Mesodermal cell (in vitro differentiated cells): Measurements from ENCODE around the gene ATF3.

Experiments
- H3K27ac ChIP-seq: 2 replicates; pipeline ENCODE4 v1.7.0; 2013; ENCODE audit warnings: mild to moderate bottlenecking, low read depth, low read length, moderate library complexity; ENCODE audit not compliant: severe bottlenecking
- H3K36me3 ChIP-seq: 2 replicates; pipeline ENCODE4 v1.7.1; 2013; ENCODE audit warnings: mild to moderate bottlenecking, low read length, moderate library complexity; ENCODE audit not compliant: control insufficient read depth, insufficient read depth
- H3K4me1 ChIP-seq: one replicate; pipeline ENCODE4 v1.7.1; 2013; ENCODE audit warnings: mild to moderate bottlenecking, low read length; ENCODE audit not compliant: insufficient read depth, control insufficient read depth, poor library complexity, severe bottlenecking
- H3K4me3 ChIP-seq: 2 replicates; pipeline ENCODE4 v1.7.0; 2013; ENCODE audit warnings: low read length, control low read depth, mild to moderate bottlenecking; ENCODE audit not compliant: insufficient read depth, poor library complexity, severe bottlenecking; ENCODE audit errors: extremely low read depth
- H3K9me3 ChIP-seq: 2 replicates; pipeline ENCODE4 v1.7.1; 2013; ENCODE audit warnings: mild to moderate bottlenecking, low read length, moderate library complexity; ENCODE audit not compliant: control insufficient read depth
- WGBS, 2 experiments: methylation state at CpG; one replicate each; pipeline ENCODE4 v1.1.5; 2013; ENCODE audit warnings: missing lambda C conversion rate in 2 of 2; ENCODE audit not compliant: insufficient coverage in 2 of 2; 5-methylcytosine and 5-hydroxymethylcytosine counted together

The ATF3 gene

DNA sequence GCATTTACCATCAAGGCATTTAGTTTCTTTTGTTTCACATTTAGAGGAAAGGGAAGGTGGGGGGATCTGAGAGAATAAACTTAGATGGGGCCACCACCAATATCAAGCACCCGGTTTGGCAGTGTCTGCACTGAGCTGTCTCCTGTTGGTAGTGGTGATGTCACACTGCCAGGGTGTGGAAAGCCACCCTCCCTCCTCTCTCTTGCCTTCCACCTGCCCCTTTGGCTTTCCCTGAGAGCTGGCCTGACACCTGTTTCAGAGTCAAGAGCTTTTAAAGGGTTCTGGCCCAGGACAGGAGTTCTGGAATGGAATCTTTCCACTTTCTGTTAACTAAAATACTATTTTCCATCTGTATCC lies 13.4 kb downstream of the ATF3 start:
- H3K4me3 ChIP-seq, result no peak overlapping the region
- no peaks in the 10 kb centered on the region for H3K4me1 ChIP-seq
- 75% methylated on average over 1 of the region's 1 CpG; no CpG with 5 or more reads in 1 of the 2 experiments for WGBS, 2 experiments
- peaks cover 55% of the 10 kb centered on the region for H3K36me3 ChIP-seq
- H3K27ac ChIP-seq, result no peak overlapping the region
- no peaks in the 10 kb centered on the region for H3K9me3 ChIP-seq

DNA sequence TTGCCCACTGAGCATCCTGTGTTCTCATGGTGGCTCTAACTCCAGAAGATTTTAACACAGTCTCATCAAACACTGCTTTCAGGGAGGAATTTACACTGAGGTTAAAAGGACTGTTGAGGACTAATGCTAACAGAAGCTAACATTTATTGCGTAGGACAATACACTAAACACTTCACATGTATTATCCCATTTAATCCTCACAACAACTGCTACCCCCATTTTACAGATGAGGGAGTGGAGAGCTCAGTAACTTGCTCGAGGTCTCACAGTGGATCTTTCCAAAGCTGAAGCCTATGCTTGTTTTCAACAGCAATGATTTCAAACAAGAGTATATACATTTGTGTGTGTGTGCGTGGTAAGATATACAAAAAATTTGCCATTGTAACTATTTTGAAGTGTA lies 13.9 kb downstream of the ATF3 start:
- Histone ChIP-seq H3K9me3 (no peaks in the 10 kb centered on the region), H3K36me3 (peaks cover 49% of the 10 kb centered on the region), H3K4me1 (peaks cover 2% of the 10 kb centered on the region), H3K4me3 (no peak overlapping the region), H3K27ac (no peak overlapping the region)
- WGBS, 2 experiments, result 92% methylated on average over 2 of the region's 3 CpGs; no CpG with 5 or more reads in 1 of the 2 experiments

DNA sequence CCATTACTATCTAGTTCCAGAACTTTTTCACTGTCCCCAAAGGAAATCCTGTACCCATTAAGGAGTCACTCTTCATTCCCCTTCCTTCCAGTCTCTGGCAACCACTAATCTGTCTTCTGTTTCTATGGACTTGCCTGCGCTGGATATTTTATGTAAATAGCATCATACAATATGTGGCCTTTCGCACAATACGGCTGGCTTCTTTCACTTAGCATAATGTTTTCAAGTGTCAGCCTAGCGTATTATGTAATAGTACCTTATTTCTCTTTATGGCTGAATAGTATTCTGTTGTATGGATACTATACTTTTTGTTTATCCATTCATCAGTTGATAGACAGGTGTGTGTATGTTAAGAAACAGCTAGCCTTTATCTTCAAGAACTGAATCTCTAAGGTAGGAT lies 14.3 kb downstream of the ATF3 start:
- Histone ChIP-seq H3K9me3 (no peaks in the 10 kb centered on the region), H3K27ac (no peak overlapping the region), H3K4me3 (no peak overlapping the region), H3K4me1 (peaks cover 7% of the 10 kb centered on the region), H3K36me3 (peaks cover 45% of the 10 kb centered on the region)
- 96% methylated on average over 3 of the region's 4 CpGs; no CpG with 5 or more reads in 1 of the 2 experiments for WGBS, 2 experiments

DNA sequence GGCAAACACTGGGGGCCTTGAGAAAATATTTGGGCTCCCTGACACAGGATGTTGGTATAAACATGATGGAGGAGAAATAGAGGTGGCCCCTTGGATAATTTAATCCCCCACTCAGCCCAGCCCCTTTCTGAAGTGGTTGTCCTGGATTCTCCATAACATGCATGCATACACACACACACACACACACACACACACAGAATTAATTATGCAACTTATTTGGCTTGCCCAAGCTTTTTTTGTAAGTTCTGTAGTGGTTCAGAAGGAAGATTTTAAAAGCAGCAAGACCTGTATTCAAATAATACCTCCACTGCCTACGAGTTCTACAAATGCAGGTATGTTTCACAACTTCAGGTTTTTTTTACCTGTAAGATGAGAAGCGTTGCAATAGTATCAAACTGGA lies 15.0 kb downstream of the ATF3 start:
- 83 to 90% methylated on average over 1 of the region's 2 CpGs for WGBS, 2 experiments
- no peaks in the 10 kb centered on the region for H3K9me3 ChIP-seq
- H3K27ac ChIP-seq, result no peak overlapping the region
- peaks cover 38% of the 10 kb centered on the region for H3K36me3 ChIP-seq
- H3K4me3 ChIP-seq, result no peak overlapping the region
- peaks cover 14% of the 10 kb centered on the region for H3K4me1 ChIP-seq

DNA sequence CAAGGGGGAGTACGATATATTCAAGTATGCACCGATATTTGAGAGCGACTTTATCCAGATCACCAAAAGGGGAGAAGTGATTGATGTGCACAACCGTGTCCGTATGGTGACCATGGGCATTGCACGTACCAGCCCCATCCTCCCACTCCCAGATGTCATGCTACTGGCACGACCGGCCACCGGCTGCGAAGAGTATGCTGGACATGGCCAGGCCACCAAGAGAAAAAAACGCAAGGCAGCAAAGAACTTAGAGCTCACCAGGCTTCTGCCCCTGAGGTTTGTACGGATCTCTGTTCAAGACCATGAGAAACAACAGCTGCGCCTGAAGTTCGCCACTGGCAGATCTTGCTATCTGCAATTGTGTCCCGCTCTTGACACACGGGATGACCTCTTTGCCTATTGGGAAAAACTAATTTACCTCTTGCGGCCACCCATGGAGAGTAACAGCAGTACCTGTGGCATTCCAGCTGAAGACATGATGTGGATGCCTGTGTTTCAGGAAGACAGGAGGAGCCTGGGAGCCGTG lies 16.5 kb downstream of the ATF3 start:
- WGBS, 2 experiments, result 93 to 95% methylated on average over 16 to 18 of the region's 18 CpGs
- H3K4me1 ChIP-seq, result peaks cover 22% of the 10 kb centered on the region
- no peaks in the 10 kb centered on the region for H3K9me3 ChIP-seq

DNA sequence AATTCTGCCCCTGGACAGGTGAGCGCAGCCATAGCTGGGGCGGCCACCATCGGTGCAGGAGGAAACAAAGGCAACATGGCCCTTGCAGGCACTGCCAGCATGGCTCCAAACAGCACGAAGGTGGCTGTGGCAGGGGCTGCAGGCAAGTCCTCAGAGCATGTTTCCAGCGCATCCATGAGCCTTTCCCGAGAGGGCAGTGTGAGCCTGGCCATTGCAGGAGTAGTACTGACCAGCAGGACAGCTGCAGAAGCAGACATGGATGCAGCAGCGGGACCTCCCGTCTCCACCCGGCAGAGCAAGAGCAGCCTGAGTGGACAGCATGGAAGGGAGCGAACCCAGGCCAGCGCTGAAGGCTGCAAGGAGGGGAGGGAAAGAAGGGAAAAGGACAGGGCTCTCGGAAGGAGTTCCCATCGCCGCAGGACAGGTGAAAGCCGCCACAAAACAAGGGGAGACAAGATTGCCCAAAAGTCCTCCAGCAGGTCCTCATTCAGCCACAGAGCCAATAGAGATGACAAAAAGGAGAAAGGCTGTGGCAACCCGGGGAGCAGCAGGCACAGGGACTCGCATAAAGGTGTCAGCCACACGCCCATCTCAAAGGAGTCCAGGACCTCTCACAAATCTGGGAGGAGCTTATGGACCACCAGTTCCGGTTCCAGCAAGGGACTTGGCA lies 17.4 kb downstream of the ATF3 start:
- Histone ChIP-seq H3K9me3 (no peaks in the 10 kb centered on the region), H3K27ac (no peak overlapping the region), H3K36me3 (peaks cover 15% of the 10 kb centered on the region), H3K4me3 (no peak overlapping the region), H3K4me1 (peaks cover 25% of the 10 kb centered on the region)
- WGBS, 2 experiments, result 92 to 96% methylated on average over 17 to 18 of the region's 19 CpGs

More for the DNA sequence above, 16.5 kb downstream of the ATF3 start:
- Histone ChIP-seq H3K4me3 (no peak overlapping the region), H3K27ac (no peak overlapping the region), H3K36me3 (peaks cover 24% of the 10 kb centered on the region)

DNA sequence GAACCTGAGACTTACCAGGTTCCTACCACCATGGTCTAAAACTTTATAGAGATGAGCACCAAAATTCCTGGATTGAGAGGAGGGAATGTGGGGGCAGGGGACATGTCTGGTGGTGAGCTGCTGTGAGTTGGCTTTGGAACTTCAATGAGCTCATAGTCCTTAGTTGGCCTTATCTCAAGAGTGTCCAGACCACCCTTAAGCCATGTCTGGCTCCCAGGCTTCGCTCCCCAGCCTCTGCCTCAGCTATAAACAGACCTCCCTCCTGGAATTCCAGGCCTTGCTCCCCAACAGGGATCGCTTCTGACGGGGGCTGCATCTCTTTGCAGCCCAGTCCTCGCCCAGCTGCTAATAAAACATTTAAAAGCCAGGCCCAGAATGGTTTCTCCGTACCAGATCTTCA lies 19.5 kb downstream of the ATF3 start:
- Histone ChIP-seq H3K9me3 (no peaks in the 10 kb centered on the region), H3K36me3 (no peaks in the 10 kb centered on the region), H3K4me3 (no peak overlapping the region), H3K27ac (peak overlapping the region; percentile 91), H3K4me1 (peaks cover 25% of the 10 kb centered on the region)
- WGBS, 2 experiments, result 63 to 74% methylated on average over 5 of the region's 5 CpGs

DNA sequence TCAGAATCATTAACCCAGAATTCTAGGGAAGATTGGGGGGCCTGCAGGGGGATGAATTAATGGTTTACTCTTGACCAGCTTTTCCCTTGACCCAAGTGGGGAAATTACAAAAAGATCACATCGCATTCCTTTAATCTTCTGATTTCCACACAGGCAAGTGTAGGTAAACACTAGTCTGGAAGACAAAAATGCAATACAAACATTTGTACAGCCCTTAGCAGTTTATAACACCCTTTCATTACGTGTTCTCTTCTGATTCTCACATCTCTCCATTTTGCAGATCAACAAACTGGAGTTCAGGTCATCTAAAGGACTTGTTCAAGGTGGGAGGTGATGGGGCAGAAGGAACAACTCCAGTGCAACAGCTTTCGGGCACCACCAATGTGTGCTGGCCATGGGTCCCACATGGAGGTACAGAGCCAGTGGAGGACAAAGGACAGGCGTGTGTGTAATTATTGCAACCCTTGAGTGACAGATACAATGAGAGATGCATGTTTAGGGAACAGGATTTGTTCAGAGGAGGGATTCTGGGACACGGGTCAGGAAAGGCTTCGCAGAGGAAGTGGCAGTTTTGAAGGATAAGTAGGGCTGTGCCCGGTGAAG lies 20.4 kb downstream of the ATF3 start:
- Histone ChIP-seq H3K27ac (peak overlapping the region; percentile 91), H3K4me1 (peaks cover 25% of the 10 kb centered on the region), H3K36me3 (no peaks in the 10 kb centered on the region), H3K4me3 (no peak overlapping the region), H3K9me3 (no peaks in the 10 kb centered on the region)
- WGBS, 2 experiments, result 89 to 94% methylated on average over 6 to 7 of the region's 7 CpGs

DNA sequence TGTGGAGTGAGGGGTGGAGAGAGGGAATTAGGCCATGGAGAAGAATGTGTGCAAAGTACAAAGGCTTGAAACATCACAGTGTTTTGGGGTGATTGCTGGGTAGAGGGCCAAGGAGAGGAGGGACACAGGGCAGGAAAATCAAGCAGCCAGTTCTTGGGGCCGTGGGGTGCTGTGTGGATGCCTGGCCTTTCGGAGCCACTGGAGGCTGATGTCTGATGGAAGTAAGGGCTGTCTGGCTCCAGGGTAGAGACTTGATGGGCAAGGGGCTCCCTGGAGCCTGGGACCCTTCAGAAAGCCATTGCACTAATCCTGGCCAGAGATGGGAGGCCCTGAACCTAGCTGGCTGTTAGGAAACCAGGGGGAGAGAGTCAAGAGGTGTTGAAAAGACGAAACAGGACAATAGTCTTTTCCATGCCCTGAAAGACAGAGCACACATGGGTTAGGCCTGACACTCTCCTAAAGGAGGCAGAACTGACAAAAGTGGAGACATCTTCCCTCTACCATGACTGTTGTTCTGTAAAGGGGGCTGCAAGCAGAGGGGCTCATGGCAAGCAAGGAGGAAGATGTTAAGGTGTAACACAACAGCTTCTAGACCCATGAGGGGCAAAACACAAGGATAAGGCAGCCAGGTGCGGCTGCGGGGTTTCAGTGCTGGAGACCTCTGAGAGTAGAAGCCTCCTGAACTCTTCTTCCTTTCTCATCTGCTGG lies 21.0 kb downstream of the ATF3 start:
- Histone ChIP-seq H3K27ac (no peak overlapping the region), H3K36me3 (no peaks in the 10 kb centered on the region), H3K9me3 (peaks cover 4% of the 10 kb centered on the region), H3K4me3 (no peak overlapping the region), H3K4me1 (peaks cover 25% of the 10 kb centered on the region)
- 63 to 70% methylated on average over 3 to 5 of the region's 5 CpGs for WGBS, 2 experiments

DNA sequence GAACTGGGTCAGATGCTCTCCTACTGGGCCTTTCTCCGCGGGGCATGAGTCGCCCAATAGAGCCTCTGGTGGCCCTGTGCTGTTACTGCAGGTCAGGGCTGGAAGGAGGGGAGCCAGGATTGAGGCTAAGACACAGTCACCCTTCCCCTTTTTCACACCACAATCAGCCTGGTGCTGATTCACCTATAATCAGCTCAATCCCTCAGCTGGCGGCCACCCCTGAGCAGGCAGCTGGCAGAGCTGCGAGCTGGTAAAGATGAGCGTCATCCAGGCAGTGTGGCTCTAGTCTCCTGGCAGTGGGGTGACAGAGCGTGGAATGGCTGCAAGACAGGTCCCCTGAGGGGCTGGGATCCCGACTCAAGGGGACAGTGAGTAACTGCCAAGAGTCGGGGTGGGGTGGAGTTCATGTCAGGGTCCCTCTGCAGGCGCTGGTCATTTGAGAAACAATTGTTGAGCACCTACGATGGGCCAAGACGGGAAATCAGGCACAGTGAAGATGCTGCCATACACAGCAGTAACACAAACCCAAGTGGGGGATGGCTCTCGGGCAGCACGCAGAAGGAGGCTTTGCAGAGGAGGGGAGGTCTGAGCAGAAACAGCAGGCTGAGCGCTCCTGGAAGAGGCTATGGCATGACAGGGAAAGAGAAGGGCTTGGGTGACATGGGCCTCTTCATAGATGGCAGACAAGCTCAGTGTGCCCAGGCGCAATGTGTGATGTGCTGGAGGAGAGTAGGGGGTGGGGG lies 21.8 kb downstream of the ATF3 start:
- H3K4me3 ChIP-seq, result no peak overlapping the region
- no peak overlapping the region for H3K27ac ChIP-seq
- peaks cover 4% of the 10 kb centered on the region for H3K9me3 ChIP-seq
- H3K36me3 ChIP-seq, result no peaks in the 10 kb centered on the region
- H3K4me1 ChIP-seq, result peaks cover 25% of the 10 kb centered on the region
- 50 to 57% methylated on average over 11 to 16 of the region's 16 CpGs for WGBS, 2 experiments
